PC-3 (cell line): ENCODE data around the gene ZNF335. TPM values are rescaled to one million over a fixed set of nuclear protein-coding genes. Genes with fewer than 3 reads are reported as not detected.

Source experiments
- ATAC-seq: fragments of 200-7000 bp; cut with Tn5 transposase; 2 replicates; pipeline ENCODE4 v1.9.1; 2020; ENCODE audit warnings: mild to moderate bottlenecking, moderate library complexity
- BruUV-seq: library from RNA; stranded (reverse); fragments of 400-500 nt; replicated peaks from 2 replicates; lab custom pipeline; 2021; lab: Mats Ljungman, UMichigan
- CTCF ChIA-PET: fragments of 300-600 bp; sonication (Branson Sonifier 250); formaldehyde crosslinking; loops from one replicate; lab custom pipeline; 2022; ENCODE audit warnings: antibody characterized with exemption; lab: Charles Lee
- POLR2A ChIA-PET: fragments of 300-600 bp; sonication (Branson Sonifier 250); formaldehyde crosslinking; loops from one replicate; lab custom pipeline; 2022; ENCODE audit warnings: antibody characterized with exemption; ENCODE audit not compliant: unreplicated experiment; lab: Charles Lee
- DNase-seq: peaks from one replicate; pipeline ENCODE4 v3.0.0-alpha.2; 2015
- H2AFZ ChIP-seq: fragments of 300-600 bp; sonication (generic); 2 replicates; pipeline ENCODE4 v1.6.0; 2016; ENCODE audit warnings: antibody characterized with exemption, low read length
- H3F3A ChIP-seq: fragments of 300-600 bp; sonication (generic); one replicate; pipeline ENCODE4 v1.6.0; 2017; ENCODE audit warnings: antibody characterized with exemption, low read length, control low read depth, mild to moderate bottlenecking; ENCODE audit not compliant: unreplicated experiment
- H3K27ac ChIP-seq: fragments of 300-600 bp; sonication (generic); 2 replicates; pipeline ENCODE4 v1.5.1; 2016; ENCODE audit warnings: mild to moderate bottlenecking, low read length
- H3K27me3 ChIP-seq: fragments of 300-600 bp; sonication (generic); 2 replicates; pipeline ENCODE4 v1.6.1; 2016; ENCODE audit warnings: low read length, mixed read lengths
- H3K36me3 ChIP-seq: fragments of 300-600 bp; sonication (generic); 2 replicates; pipeline ENCODE4 v1.6.1; 2016; ENCODE audit warnings: low read depth, mixed run types, low read length, mixed read lengths
- H3K4me1 ChIP-seq: fragments of 300-600 bp; sonication (generic); 2 replicates; pipeline ENCODE4 v1.5.1; 2016; ENCODE audit warnings: low read length; ENCODE audit not compliant: insufficient read depth
- H3K4me2 ChIP-seq: fragments of 300-600 bp; sonication (generic); 2 replicates; pipeline ENCODE4 v1.6.0; 2016; ENCODE audit warnings: low read length
- H3K4me3 ChIP-seq: fragments of 300-600 bp; sonication (generic); 2 replicates; pipeline ENCODE4 v1.5.1; 2016; ENCODE audit warnings: mild to moderate bottlenecking, low read length, mixed read lengths
- H3K79me2 ChIP-seq: fragments of 300-600 bp; sonication (generic); 2 replicates; pipeline ENCODE4 v1.6.1; 2017; ENCODE audit warnings: low read length, mixed read lengths
- H3K9ac ChIP-seq: fragments of 300-600 bp; sonication (generic); 2 replicates; pipeline ENCODE4 v1.6.0; 2016; ENCODE audit warnings: mild to moderate bottlenecking, low read length
- H3K9me2 ChIP-seq: fragments of 300-600 bp; sonication (generic); replicated peaks from 2 replicates; pipeline ENCODE4 v1.6.1; 2016; ENCODE audit warnings: mixed run types, low read length, mixed read lengths
- H3K9me3 ChIP-seq: fragments of 300-600 bp; sonication (generic); 2 replicates; pipeline ENCODE4 v1.6.1; 2016; ENCODE audit warnings: low read length, mixed read lengths
- H4K20me1 ChIP-seq: fragments of 300-600 bp; sonication (generic); 2 replicates; pipeline ENCODE4 v1.6.1; 2016; ENCODE audit warnings: low read length, mixed read lengths
- EZH2 ChIP-seq: fragments of 300-600 bp; sonication (generic); IDR thresholded peaks from one replicate; pipeline ENCODE4 v1.6.1; 2017; ENCODE audit warnings: antibody characterized with exemption, mild to moderate bottlenecking, low read length; ENCODE audit not compliant: unreplicated experiment
- EZH2phosphoT487 ChIP-seq: fragments of 300-600 bp; sonication (generic); IDR thresholded peaks from 2 replicates; pipeline ENCODE4 v1.6.1; 2018; ENCODE audit warnings: mild to moderate bottlenecking, antibody characterized with exemption, low read length, borderline replicate concordance
- intact Hi-C: fragments of 100-400 bp; cut with micrococcal nuclease; formaldehyde crosslinking; loops from 2 replicates; pipeline ENCODE4 v1.9.0; 2023
- total RNA-seq: library from RNA; depleted of rRNA; stranded (reverse); fragments of >200 nt; gene quantifications from 2 replicates; pipeline ENCODE4 v1.2.3, GENCODE V29; 2014
- TF ChIP-seq, protein P1 (sequence below): fragments of 300-600 bp; sonication (generic); conservative IDR thresholded peaks from 2 replicates; pipeline ENCODE4 v1.5.1; 2017; ENCODE audit warnings: antibody characterized with exemption, low read depth, mild to moderate bottlenecking, low read length

The ZNF335 gene
- total RNA-seq, 1 experiment from 2014 or later, result 36.9 TPM

DNA sequence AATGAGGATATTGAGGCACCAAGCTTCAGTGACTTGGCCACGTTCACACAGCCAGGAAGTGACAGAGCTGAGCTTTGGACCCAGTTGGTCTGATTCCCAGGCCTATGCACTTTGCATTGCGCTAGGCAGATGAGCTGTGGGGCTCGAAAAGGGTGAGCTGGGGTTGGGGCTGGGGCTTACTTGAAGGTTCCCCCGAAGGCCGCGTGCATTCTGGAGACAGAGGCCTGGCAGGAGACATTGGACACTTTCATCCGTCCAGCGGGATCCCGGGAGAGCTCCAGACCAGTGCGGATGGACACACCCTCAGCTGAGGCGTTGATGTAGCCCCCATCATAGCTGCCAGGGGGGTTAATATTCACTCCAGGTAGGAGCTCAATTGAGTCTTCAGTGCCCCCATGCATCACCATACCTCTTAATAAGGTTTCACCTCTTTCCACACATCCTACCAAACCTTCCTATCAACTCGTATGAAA is 62.6 kb downstream of the ZNF335 start:
- Histone ChIP-seq H3K4me2 (no peak overlapping the region), H3K27ac (no peak overlapping the region)
- CTCF ChIA-PET, result no interaction called here

DNA sequence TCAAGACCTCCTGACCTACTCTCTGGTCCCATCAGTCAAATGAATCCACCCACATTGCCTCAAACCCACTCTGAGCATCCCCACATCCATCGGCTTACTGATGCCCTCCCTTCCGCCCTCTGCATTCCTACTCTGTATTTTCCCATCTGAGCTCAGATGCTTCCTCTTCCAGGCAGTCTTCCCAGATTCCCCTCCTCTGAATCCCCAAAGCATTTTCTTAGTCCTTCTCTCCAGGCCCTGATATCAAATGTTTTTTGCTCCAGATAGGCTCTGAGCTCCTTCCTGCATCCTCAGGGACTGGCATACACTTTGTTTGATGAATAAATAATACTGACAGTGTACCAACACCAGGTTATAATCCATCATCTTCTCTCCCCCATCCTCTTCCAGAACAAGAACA is 63.9 kb downstream of the ZNF335 start:
- intact Hi-C loops, result no loop called here
- H3K4me3 ChIP-seq, result no peak overlapping the region
- peaks cover 26% of the 10 kb centered on the region for H3K4me1 ChIP-seq
- peaks cover 4% of the 10 kb centered on the region for H3F3A ChIP-seq
- H3K27ac ChIP-seq, result no peak overlapping the region
- H4K20me1 ChIP-seq, result no peaks in the 10 kb centered on the region
- CTCF ChIA-PET, result no interaction called here
- BruUV-seq, result no TSS peak
- no peak overlapping the region for H3K4me2 ChIP-seq
- POLR2A ChIA-PET, result no interaction called here
- H3K9ac ChIP-seq, result no peak overlapping the region
- H3K36me3 ChIP-seq, result no peaks in the 10 kb centered on the region
- H3K9me2 ChIP-seq, result no peaks in the 10 kb centered on the region
- TF ChIP-seq EZH2 (no peak), EZH2phosphoT487 (no peak)
- TF ChIP-seq, protein P1, sequence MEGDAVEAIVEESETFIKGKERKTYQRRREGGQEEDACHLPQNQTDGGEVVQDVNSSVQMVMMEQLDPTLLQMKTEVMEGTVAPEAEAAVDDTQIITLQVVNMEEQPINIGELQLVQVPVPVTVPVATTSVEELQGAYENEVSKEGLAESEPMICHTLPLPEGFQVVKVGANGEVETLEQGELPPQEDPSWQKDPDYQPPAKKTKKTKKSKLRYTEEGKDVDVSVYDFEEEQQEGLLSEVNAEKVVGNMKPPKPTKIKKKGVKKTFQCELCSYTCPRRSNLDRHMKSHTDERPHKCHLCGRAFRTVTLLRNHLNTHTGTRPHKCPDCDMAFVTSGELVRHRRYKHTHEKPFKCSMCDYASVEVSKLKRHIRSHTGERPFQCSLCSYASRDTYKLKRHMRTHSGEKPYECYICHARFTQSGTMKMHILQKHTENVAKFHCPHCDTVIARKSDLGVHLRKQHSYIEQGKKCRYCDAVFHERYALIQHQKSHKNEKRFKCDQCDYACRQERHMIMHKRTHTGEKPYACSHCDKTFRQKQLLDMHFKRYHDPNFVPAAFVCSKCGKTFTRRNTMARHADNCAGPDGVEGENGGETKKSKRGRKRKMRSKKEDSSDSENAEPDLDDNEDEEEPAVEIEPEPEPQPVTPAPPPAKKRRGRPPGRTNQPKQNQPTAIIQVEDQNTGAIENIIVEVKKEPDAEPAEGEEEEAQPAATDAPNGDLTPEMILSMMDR, result no peak
- DNase-seq, result no peak
- H2AFZ ChIP-seq, result no peak overlapping the region
- no peaks in the 10 kb centered on the region for H3K79me2 ChIP-seq
- no peaks in the 10 kb centered on the region for H3K9me3 ChIP-seq
- no peak for ATAC-seq
- no peaks in the 10 kb centered on the region for H3K27me3 ChIP-seq

More for the DNA sequence above, 62.6 kb downstream of the ZNF335 start:
- Histone ChIP-seq H3K27me3 (no peaks in the 10 kb centered on the region), H3K79me2 (no peaks in the 10 kb centered on the region), H3K36me3 (no peaks in the 10 kb centered on the region), H3K9ac (no peak overlapping the region), H4K20me1 (no peaks in the 10 kb centered on the region), H3F3A (peaks cover 4% of the 10 kb centered on the region), H3K4me1 (peaks cover 26% of the 10 kb centered on the region), H2AFZ (no peak overlapping the region), H3K9me2 (no peaks in the 10 kb centered on the region), H3K4me3 (no peak overlapping the region), H3K9me3 (no peaks in the 10 kb centered on the region)
- POLR2A ChIA-PET, result interaction anchor here (0.5 to 0.6 kb wide), 2 partner anchors 26 to 74 kb away, joined by 3 to 29 read pairs; no protein-coding TSS in a partner anchor
- DNase-seq (no peak), ATAC-seq (no peak)
- intact Hi-C loops, result no loop called here
- TF ChIP-seq EZH2 (no peak), EZH2phosphoT487 (no peak)
- TF ChIP-seq, protein P1, result no peak
- no TSS peak for BruUV-seq

DNA sequence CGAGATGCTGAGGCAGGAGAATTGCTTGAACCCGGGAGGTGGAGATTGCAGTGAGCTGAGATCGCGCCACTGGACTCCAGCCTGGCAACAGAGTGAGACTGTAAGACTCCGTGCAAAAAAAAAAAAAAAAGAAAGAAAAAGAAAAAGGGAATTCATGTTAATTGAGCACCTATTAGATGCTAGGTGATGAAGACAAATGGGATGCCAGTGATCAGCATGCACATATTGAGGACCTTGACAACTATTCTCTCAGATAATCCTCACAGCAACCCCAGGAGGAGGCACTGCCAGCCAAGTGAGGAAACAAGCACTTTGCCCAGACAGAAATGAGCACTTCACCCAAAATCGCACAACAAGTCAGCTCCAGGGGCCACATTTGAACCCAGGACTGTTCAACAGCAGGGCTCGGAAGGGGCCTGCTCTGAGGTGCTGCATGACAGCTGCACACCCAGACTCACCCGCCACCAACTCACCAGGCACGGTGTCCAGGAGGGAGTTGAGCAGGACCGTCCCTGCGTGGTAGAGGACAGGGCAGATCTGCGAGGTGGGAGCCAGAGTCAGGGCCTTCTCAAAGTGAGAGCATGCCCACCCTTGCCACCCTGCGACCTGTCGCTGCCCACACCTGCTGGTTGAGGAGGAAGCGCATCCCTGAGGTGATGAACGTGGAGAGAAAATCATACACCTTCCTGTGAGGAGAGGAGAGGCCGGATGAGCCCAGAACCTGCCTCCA is 64.6 kb downstream of the ZNF335 start:
- intact Hi-C loops, result no loop called here
- no peaks in the 10 kb centered on the region for H3K27me3 ChIP-seq
- H3K4me1 ChIP-seq, result peaks cover 26% of the 10 kb centered on the region
- no peaks in the 10 kb centered on the region for H4K20me1 ChIP-seq
- TF ChIP-seq, protein P1, result no peak
- no peak for TF ChIP-seq EZH2phosphoT487
- no peak for TF ChIP-seq EZH2
- H3K4me3 ChIP-seq, result no peak overlapping the region
- POLR2A ChIA-PET, result no interaction called here
- H3K27ac ChIP-seq, result no peak overlapping the region
- H3K9me2 ChIP-seq, result no peaks in the 10 kb centered on the region
- no peaks in the 10 kb centered on the region for H3K36me3 ChIP-seq
- DNase-seq (no peak), ATAC-seq (no peak)
- no peaks in the 10 kb centered on the region for H3K79me2 ChIP-seq
- peaks cover 4% of the 10 kb centered on the region for H3F3A ChIP-seq
- BruUV-seq, result no TSS peak
- no peak overlapping the region for H2AFZ ChIP-seq
- no peak overlapping the region for H3K4me2 ChIP-seq
- CTCF ChIA-PET, result no interaction called here
- H3K9me3 ChIP-seq, result no peaks in the 10 kb centered on the region
- no peak overlapping the region for H3K9ac ChIP-seq
